Measurements from ENCODE around the gene CELF2. TPM values are rescaled to one million over a fixed set of nuclear protein-coding genes. Genes with fewer than 3 reads are reported as not detected.

CELF2 gene
- total RNA-seq, 4 donors from 2014 or later: 30.0 to 56.6 (median 43.3) TPM

- intact Hi-C loops (cut with DNase I; ENCODE audit: low total_unique reads): no loop called here
- ATAC-seq: peak; percentile 43 to 54
- peaks cover 11 to 13% of the 10 kb centered on the region in 2 donors for H3K4me1 ChIP-seq
Measured at GRCh38 chr10:11197266-11197712, 179.6 kb downstream of the CELF2 start.

GRCh38 chr10:11197878-11198277 is 180.2 kb downstream of the CELF2 start:
- H3K27me3 ChIP-seq: no peaks in the 10 kb centered on the region
- DNase-seq: no peak
- no peaks in the 10 kb centered on the region for H3K9me3 ChIP-seq
- no peaks in the 10 kb centered on the region for H3K36me3 ChIP-seq
- intact Hi-C loops (cut with DNase I; ENCODE audit: low total_unique reads): no loop called here
- H3K27ac ChIP-seq: no peak overlapping the region
- no peak for ATAC-seq
- H3K4me1 ChIP-seq: peaks cover 6 to 8% of the 10 kb centered on the region in 2 donors
- in situ Hi-C loops (cut with MboI; ENCODE audit: low sequenced_read_pairs in 4 of 4): no loop called here
- TF ChIP-seq CTCF (IDR thresholded peaks at IDR 0.05 in 4 of 5, conservative IDR thresholded peaks at IDR 0.05 in 1 of 5): no peak
- TF ChIP-seq POLR2A (IDR thresholded peaks at IDR 0.05): no peak
- H3K4me3 ChIP-seq: no peak overlapping the region

More at GRCh38 chr10:11197266-11197712, 179.6 kb downstream of the CELF2 start:
- TF ChIP-seq POLR2A (IDR thresholded peaks at IDR 0.05): no peak
- no peak for TF ChIP-seq CTCF (IDR thresholded peaks at IDR 0.05 in 4 of 5, conservative IDR thresholded peaks at IDR 0.05 in 1 of 5)
- Histone ChIP-seq H3K27me3 (no peaks in the 10 kb centered on the region), H3K4me3 (no peak overlapping the region), H3K36me3 (no peaks in the 10 kb centered on the region), H3K9me3 (no peaks in the 10 kb centered on the region), H3K27ac (no peak overlapping the region)
- in situ Hi-C loops (cut with MboI; ENCODE audit: low sequenced_read_pairs in 4 of 4): no loop called here
- no peak for DNase-seq

GRCh38 chr10:11201911-11202310 is 184.2 kb downstream of the CELF2 start:
- Histone ChIP-seq H3K4me1 (peaks cover 6% of the 10 kb centered on the region in 2 donors), H3K36me3 (no peaks in the 10 kb centered on the region), H3K9me3 (no peaks in the 10 kb centered on the region), H3K27me3 (no peaks in the 10 kb centered on the region), H3K4me3 (no peak overlapping the region), H3K27ac (no peak overlapping the region)
- no peak for DNase-seq
- no peak for TF ChIP-seq CTCF (IDR thresholded peaks at IDR 0.05 in 4 of 5, conservative IDR thresholded peaks at IDR 0.05 in 1 of 5)
- in situ Hi-C loops (cut with MboI; ENCODE audit: low sequenced_read_pairs in 4 of 4) (no loop called here), intact Hi-C loops (cut with DNase I; ENCODE audit: low total_unique reads) (no loop called here)
- ATAC-seq: no peak

GRCh38 chr10:11204351-11204942 is 186.8 kb downstream of the CELF2 start:
- intact Hi-C loops (cut with DNase I; ENCODE audit: low total_unique reads): no loop called here

More at GRCh38 chr10:11204351-11204942, 186.8 kb downstream of the CELF2 start:
- H3K36me3 ChIP-seq: no peaks in the 10 kb centered on the region
- in situ Hi-C loops (cut with MboI; ENCODE audit: low sequenced_read_pairs in 4 of 4): no loop called here
- peaks cover 8 to 13% of the 10 kb centered on the region in 2 donors for H3K4me1 ChIP-seq
- TF ChIP-seq CTCF (IDR thresholded peaks at IDR 0.05 in 4 of 5, conservative IDR thresholded peaks at IDR 0.05 in 1 of 5): no peak
- TF ChIP-seq POLR2A (IDR thresholded peaks at IDR 0.05): no peak
- no peaks in the 10 kb centered on the region for H3K27me3 ChIP-seq
- no peak overlapping the region for H3K27ac ChIP-seq
- no peaks in the 10 kb centered on the region for H3K9me3 ChIP-seq
- ATAC-seq (no peak), DNase-seq (no peak)
- no peak overlapping the region for H3K4me3 ChIP-seq
